Measurements from ENCODE around the gene LRRK2. TPM values are rescaled to one million over a fixed set of nuclear protein-coding genes. Genes with fewer than 3 reads are reported as not detected.

Gene LRRK2
- total RNA-seq, 1 donor from 2014 or later = 2.1 TPM

DNA sequence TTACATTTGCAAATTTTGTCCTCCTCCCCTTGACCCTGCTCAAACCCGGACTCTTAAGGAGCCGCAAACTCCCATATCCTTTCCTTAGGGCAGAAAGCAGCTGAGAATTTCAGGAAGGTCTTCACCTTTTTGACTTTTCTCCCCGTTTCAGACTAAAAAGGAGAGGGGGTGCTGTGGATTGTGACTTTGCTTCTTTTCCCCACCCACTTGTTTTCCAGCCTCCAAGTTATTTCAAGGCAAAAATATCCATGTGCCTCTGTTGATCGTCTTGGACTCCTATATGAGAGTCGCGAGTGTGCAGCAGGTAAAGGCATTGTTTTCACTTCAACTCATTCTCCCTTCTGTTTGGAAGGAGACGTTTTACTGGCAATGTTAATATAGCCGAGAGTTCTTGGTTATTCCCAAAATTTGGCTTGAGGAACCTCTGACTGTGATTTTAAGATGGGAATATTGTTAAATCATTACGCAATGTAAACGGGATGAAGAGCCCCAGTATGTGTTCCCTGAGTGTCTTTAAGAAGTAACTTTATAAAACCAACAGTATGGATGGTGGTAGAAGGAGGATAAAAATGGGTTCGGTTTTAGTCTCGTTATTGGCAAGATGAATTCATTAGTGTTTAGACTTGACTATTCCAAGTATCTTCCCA is 663 bp downstream of the LRRK2 start:
- DNase-seq (ENCODE audit: low read depth, low spot score) = no peak
- Mint-ChIP-seq H3K27ac (ENCODE audit: unreplicated experiment) (no peak overlapping the region), H3K4me1 (peaks cover 11% of the 10 kb centered on the region)

DNA sequence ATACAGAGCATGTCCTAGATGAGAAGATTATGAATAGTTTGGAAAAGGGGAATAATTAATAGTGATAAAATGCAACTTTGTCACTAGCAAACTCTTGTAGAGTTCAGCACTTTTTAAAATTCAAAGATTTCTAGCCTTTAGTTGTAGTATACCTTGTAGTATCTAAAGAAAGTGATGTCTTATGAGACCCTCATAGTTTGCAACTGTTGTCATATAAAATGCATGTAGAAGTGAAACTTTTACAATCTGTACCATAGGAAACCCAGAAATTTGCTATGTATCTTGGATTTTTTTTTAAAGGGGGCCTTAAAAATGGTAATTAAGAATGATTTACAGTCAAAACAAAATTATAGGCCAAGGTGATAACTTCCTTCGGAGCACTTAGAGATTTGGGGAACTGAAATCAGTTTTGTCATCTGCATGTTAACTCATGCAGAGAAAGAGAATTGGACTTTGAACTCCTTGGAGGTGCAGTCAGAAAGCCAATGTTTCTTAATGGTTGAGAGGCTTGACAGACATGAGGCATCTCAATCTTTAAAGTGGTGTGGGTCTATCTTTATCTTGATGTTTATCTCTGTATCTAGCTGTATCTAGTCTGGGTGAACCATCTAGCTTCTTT is 1.3 kb downstream of the LRRK2 start:
- Mint-ChIP-seq H3K4me1 (peaks cover 11% of the 10 kb centered on the region), H3K36me3 (ENCODE audit: low read depth) (no peaks in the 10 kb centered on the region), H3K27me3 (ENCODE audit: low read depth) (peaks cover 32% of the 10 kb centered on the region), H3K9me3 (no peaks in the 10 kb centered on the region), H3K27ac (ENCODE audit: unreplicated experiment) (no peak overlapping the region), H3K4me3 (peak overlapping the region; percentile 38)
- TF ChIP-seq, protein P1, sequence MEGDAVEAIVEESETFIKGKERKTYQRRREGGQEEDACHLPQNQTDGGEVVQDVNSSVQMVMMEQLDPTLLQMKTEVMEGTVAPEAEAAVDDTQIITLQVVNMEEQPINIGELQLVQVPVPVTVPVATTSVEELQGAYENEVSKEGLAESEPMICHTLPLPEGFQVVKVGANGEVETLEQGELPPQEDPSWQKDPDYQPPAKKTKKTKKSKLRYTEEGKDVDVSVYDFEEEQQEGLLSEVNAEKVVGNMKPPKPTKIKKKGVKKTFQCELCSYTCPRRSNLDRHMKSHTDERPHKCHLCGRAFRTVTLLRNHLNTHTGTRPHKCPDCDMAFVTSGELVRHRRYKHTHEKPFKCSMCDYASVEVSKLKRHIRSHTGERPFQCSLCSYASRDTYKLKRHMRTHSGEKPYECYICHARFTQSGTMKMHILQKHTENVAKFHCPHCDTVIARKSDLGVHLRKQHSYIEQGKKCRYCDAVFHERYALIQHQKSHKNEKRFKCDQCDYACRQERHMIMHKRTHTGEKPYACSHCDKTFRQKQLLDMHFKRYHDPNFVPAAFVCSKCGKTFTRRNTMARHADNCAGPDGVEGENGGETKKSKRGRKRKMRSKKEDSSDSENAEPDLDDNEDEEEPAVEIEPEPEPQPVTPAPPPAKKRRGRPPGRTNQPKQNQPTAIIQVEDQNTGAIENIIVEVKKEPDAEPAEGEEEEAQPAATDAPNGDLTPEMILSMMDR (conservative IDR thresholded peaks at IDR 0.05) = no peak
- DNase-seq (ENCODE audit: low read depth, low spot score) = no peak

More for the DNA sequence above, 663 bp downstream of the LRRK2 start:
- peaks cover 32% of the 10 kb centered on the region for H3K27me3 Mint-ChIP-seq (ENCODE audit: low read depth)
- H3K9me3 Mint-ChIP-seq = no peaks in the 10 kb centered on the region
- no peaks in the 10 kb centered on the region for H3K36me3 Mint-ChIP-seq (ENCODE audit: low read depth)
- TF ChIP-seq, protein P1 (conservative IDR thresholded peaks at IDR 0.05) = no peak
- peak overlapping the region; percentile 82 for H3K4me3 Mint-ChIP-seq

DNA sequence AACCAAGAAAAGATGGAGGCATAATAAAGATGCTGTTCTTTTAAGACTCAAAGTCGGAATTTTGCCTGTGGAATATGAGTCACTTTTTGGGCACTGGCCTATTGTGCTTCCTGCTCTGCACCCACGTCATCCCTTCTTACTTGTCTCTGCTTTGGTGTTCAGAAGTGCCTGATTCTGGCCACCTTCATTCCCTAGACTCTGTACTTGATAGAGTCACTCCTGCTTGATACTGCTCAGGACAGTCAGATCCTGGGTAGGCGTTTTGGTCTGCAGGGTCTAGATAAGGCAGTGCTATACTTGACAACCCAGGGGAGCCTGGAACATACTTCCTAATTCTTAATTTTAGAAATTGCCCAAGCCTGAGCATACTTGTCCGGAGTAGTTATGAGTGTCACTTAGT is 1.9 kb downstream of the LRRK2 start:
- H3K4me1 Mint-ChIP-seq = peaks cover 11% of the 10 kb centered on the region
- peak overlapping the region; percentile 38 for H3K4me3 Mint-ChIP-seq
- TF ChIP-seq, protein P1 (conservative IDR thresholded peaks at IDR 0.05) = no peak
- no peak for DNase-seq (ENCODE audit: low read depth, low spot score)
- H3K9me3 Mint-ChIP-seq = no peaks in the 10 kb centered on the region
- H3K36me3 Mint-ChIP-seq (ENCODE audit: low read depth) = no peaks in the 10 kb centered on the region
- H3K27ac Mint-ChIP-seq (ENCODE audit: unreplicated experiment) = no peak overlapping the region
- peaks cover 32% of the 10 kb centered on the region for H3K27me3 Mint-ChIP-seq (ENCODE audit: low read depth)

DNA sequence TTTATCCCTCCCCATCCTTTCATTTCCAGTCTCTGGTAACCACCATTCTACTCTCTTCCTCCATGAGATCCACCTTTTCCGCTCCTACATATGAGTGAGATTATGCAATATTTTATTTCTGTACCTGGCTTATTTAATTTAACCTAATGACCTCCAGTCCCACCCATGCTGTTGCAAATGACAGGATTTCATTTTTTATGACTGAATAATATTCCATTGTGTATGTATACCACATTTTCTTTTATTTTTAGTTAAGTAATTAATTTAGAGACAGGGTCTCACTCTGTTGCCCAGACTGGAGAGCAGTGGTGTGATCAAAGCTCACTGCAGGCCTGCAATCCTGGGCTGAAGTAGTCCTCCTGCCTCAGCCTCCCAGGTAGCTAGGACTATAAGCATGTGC is 2.6 kb downstream of the LRRK2 start:
- no peak for DNase-seq (ENCODE audit: low read depth, low spot score)
- no peak overlapping the region for H3K4me3 Mint-ChIP-seq
- H3K36me3 Mint-ChIP-seq (ENCODE audit: low read depth) = no peaks in the 10 kb centered on the region
- H3K27ac Mint-ChIP-seq (ENCODE audit: unreplicated experiment) = no peak overlapping the region
- no peaks in the 10 kb centered on the region for H3K9me3 Mint-ChIP-seq
- H3K27me3 Mint-ChIP-seq (ENCODE audit: low read depth) = peaks cover 32% of the 10 kb centered on the region
- TF ChIP-seq, protein P1 (conservative IDR thresholded peaks at IDR 0.05) = no peak
- H3K4me1 Mint-ChIP-seq = peaks cover 11% of the 10 kb centered on the region

DNA sequence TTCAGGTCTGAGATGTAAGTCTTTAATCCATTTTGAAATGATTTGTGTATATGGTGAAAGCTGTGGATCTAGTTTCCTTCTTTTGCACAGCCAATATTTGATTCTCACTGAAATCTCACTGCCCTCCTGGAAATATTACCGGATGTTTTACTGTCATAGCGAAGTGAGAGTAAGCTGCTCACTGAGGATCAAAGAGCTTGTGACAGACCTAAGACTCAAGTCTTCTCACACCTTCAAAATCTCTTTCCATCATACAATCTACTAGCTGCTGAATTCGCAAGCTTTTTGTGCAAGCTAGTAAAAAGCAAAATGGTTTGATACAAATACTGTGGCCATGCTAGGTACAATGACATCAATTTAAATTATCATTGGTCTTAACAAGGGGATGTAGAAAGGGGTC is 3.9 kb downstream of the LRRK2 start:
- Mint-ChIP-seq H3K4me1 (peaks cover 11% of the 10 kb centered on the region), H3K27me3 (ENCODE audit: low read depth) (peaks cover 23% of the 10 kb centered on the region), H3K9me3 (no peaks in the 10 kb centered on the region), H3K27ac (ENCODE audit: unreplicated experiment) (no peak overlapping the region), H3K36me3 (ENCODE audit: low read depth) (no peaks in the 10 kb centered on the region), H3K4me3 (no peak overlapping the region)
- DNase-seq (ENCODE audit: low read depth, low spot score) = no peak
- TF ChIP-seq, protein P1 (conservative IDR thresholded peaks at IDR 0.05) = no peak

All from neural crest cell (in vitro differentiated cells).